Esophagus muscularis mucosa (tissue), 4 donors: ENCODE measurements around the gene ZMIZ1.

ENCODE experiments used
- EP300 ChIP-seq: sonication (generic); formaldehyde crosslinking; IDR thresholded peaks from one replicate; pipeline ENCODE4 v1.6.1; 2017; ENCODE audit warnings: antibody characterized with exemption
- POLR2A ChIP-seq: fragments of 450-650 bp; IDR thresholded peaks from one replicate; pipeline ENCODE4 v1.6.1; 2017; ENCODE audit warnings: antibody characterized with exemption, moderate library complexity, mild to moderate bottlenecking, low read depth
- TF ChIP-seq, protein P1 (sequence below), 3 experiments: fragments of 200-600 bp in 2 of 3; fragments of 450-650 bp in 1 of 3; sonication (generic) in 2 of 3; IDR thresholded peaks; one replicate each; pipeline ENCODE4 v1.5.1; 2017 to 2019; ENCODE audit warnings: antibody characterized with exemption in 3 of 3, mild to moderate bottlenecking in 2 of 3, moderate library complexity in 1 of 3

DNA sequence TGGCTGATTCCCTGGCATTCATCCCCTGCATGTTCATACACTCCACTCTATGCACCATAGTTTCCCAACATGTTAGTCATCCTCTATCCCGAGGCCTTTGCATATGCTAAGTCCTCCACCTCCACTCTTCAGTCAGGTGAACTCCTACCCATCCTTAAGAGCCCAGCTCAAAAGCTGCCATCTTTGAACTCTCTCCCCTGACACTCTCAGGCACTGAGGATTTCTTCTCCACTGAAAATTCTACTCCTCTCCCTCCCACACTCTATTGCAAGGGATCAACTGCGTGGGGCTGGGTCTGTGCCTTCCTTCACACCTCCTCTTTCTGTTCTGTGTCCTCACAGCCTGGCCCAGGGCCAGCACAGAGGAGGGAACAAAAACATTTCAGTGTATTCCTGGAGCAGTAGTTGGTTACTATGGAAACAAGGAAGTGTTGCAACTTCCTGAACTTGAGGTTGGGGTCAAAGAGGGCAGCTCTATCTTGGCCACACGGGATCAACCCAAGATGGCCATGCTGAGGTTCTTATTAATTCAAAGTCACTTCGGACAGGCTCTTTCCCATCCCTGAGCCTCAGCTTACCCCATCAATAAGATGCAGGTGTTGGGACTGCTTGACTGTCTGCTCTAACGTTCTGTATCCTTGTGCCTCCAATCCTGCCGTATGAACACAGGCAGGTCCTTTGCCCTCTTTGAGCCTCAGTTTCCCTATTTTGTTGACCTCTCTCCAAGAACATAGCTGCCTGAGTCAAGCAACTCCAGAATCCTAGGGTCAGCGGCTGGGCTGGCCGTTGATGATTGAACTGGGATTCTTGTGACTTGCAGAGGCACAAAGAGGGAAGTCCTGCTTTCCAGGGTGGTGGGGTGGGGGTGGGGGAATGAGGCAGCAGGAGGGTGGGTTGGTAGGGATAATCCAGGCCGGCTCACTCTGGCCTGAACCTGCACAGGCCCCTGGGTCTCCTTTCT, 15.5 kb downstream of the ZMIZ1 start:
- TF ChIP-seq, protein P1, sequence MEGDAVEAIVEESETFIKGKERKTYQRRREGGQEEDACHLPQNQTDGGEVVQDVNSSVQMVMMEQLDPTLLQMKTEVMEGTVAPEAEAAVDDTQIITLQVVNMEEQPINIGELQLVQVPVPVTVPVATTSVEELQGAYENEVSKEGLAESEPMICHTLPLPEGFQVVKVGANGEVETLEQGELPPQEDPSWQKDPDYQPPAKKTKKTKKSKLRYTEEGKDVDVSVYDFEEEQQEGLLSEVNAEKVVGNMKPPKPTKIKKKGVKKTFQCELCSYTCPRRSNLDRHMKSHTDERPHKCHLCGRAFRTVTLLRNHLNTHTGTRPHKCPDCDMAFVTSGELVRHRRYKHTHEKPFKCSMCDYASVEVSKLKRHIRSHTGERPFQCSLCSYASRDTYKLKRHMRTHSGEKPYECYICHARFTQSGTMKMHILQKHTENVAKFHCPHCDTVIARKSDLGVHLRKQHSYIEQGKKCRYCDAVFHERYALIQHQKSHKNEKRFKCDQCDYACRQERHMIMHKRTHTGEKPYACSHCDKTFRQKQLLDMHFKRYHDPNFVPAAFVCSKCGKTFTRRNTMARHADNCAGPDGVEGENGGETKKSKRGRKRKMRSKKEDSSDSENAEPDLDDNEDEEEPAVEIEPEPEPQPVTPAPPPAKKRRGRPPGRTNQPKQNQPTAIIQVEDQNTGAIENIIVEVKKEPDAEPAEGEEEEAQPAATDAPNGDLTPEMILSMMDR (IDR thresholded peaks at IDR 0.05), result no peak
- TF ChIP-seq POLR2A (no peak), EP300 (no peak)
